Psoas muscle (tissue), 8 donors: ENCODE results near the gene LRRC4C. TPM values are rescaled to one million over a fixed set of nuclear protein-coding genes. Genes with fewer than 3 reads are reported as not detected.
"Not testable (repeated sequence)": the region's sequence is repeated elsewhere in the genome, so short reads cannot be mapped to it uniquely, and the experiment has no call there.

ENCODE experiments used
- ATAC-seq, 4 donors: fragments of 200-7000 bp; cut with Tn5 transposase; one replicate each; pipeline ENCODE4 v1.9.1; 2020; ENCODE audit warnings: moderate library complexity in 3 of 4, mild to moderate bottlenecking in 2 of 4
- DNase-seq, 2 donors: peaks; one replicate each; pipeline ENCODE4 v3.0.0-alpha.2; 2020
- H3K27ac ChIP-seq: fragments of 200-600 bp; one replicate; pipeline ENCODE4 v1.8.0; 2022
- H3K27me3 ChIP-seq, 3 donors: fragments of 200-600 bp in 1 of 3; one replicate each; pipeline versions ENCODE4 v1.6.1 to v1.8.0; 2013 to 2022; ENCODE audit warnings: low read length in 2 of 3, mild to moderate bottlenecking in 2 of 3, moderate library complexity in 1 of 3; ENCODE audit not compliant: insufficient read depth in 3 of 3
- H3K36me3 ChIP-seq, 2 donors: fragments of 200-600 bp in 1 of 2; one replicate each; pipeline versions ENCODE4 v1.6.1 to v1.8.0; 2013 to 2022; ENCODE audit warnings: low read depth in 1 of 2, mild to moderate bottlenecking in 1 of 2, moderate library complexity in 1 of 2; ENCODE audit not compliant: insufficient read depth in 1 of 2
- H3K4me1 ChIP-seq: fragments of 200-600 bp; one replicate; pipeline ENCODE4 v1.8.0; 2022
- H3K4me3 ChIP-seq: fragments of 200-600 bp; one replicate; pipeline ENCODE4 v1.8.0; 2022; ENCODE audit warnings: mild to moderate bottlenecking
- H3K9me3 ChIP-seq: fragments of 200-600 bp; one replicate; pipeline ENCODE4 v1.8.0; 2022
- WGBS, 3 donors: extraction: QIAGEN DNeasy Blood & Tissue Kit; methylation state at CpG; one replicate each; pipeline versions ENCODE4 v1.1.6 to v1.1.7; 2013; 5-methylcytosine and 5-hydroxymethylcytosine counted together
- intact Hi-C, 2 donors: fragments of 100-400 bp; cut with DNase I; formaldehyde crosslinking; loops; one replicate each; pipeline versions ENCODE4 v1.11.0 to v1.14.2; 2022
- polyA plus RNA-seq, 3 donors: library from polyadenylated mRNA; stranded (reverse); fragments of 200-250 nt; gene quantifications; one replicate each; pipeline ENCODE4 v1.2.3, GENCODE V29; 2013
- total RNA-seq, 4 donors: library from RNA; stranded (reverse); fragmentation: NEBNext Ultra II Directional in 2 of 4; extraction: Animal tissue kit (Norgen Biotek cat#: 25700) in 2 of 4; gene quantifications; one replicate each; pipeline versions ENCODE4 v1.2.1 to v1.2.4, GENCODE V29; 2021 to 2023
- TF ChIP-seq, protein P1 (sequence below): fragments of 200-600 bp; IDR thresholded peaks from one replicate; pipeline ENCODE4 v1.8.0; 2022; ENCODE audit warnings: antibody characterized with exemption
- donor health status: healthy with polysubstance abuse.
- donor health status: DM: no; HTN: no; CAD: no; lungs with moderate emphysema.
- donor health status: Bipolar disorder and iron deficiency.
- donor health status: healthy.
- donor health status: DM: yes; HTN: yes; CAD: no.
- donor health status: DM: no; HTN: no; CAD: no.
- donor health status: DM: no; HTN: no; CAD: no.
- donor health status: DM: yes; HTN: yes; CAD: no.

The LRRC4C gene
- total and polyA plus RNA-seq, 7 donors = 0.04 to 0.34 (median 0.12) TPM; not detected in 1

DNA sequence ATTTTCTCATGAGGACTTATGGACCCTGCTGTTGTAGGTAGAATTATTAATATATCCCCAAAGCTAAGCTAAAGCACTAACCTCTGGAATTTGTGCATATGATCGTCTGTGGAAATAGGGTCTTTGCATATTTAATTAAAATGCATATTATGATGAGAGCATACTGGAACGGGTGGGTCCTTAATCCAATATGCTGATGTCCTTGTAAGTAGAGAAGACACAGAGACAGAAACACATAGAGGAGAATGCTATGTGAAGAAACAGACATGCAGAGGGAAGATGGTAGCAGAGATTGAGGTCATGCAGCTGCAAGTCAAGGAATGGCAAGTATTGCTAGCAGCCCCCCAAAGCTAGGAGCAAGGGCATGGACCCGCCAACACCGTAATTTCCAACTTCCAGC, 439.2 kb downstream of the LRRC4C start:
- Histone ChIP-seq H3K9me3 (no peaks in the 10 kb centered on the region), H3K36me3 (no peaks in the 10 kb centered on the region), H3K27ac (no peak overlapping the region), H3K27me3 (no peaks in the 10 kb centered on the region), H3K4me1 (no peaks in the 10 kb centered on the region), H3K4me3 (no peak overlapping the region)
- no peak for ATAC-seq
- no peak for DNase-seq
- WGBS, 3 donors = 84 to 89% (median 87%) methylated on average over 4 of the region's 4 CpGs
- intact Hi-C loops = no loop called here
- TF ChIP-seq, protein P1, sequence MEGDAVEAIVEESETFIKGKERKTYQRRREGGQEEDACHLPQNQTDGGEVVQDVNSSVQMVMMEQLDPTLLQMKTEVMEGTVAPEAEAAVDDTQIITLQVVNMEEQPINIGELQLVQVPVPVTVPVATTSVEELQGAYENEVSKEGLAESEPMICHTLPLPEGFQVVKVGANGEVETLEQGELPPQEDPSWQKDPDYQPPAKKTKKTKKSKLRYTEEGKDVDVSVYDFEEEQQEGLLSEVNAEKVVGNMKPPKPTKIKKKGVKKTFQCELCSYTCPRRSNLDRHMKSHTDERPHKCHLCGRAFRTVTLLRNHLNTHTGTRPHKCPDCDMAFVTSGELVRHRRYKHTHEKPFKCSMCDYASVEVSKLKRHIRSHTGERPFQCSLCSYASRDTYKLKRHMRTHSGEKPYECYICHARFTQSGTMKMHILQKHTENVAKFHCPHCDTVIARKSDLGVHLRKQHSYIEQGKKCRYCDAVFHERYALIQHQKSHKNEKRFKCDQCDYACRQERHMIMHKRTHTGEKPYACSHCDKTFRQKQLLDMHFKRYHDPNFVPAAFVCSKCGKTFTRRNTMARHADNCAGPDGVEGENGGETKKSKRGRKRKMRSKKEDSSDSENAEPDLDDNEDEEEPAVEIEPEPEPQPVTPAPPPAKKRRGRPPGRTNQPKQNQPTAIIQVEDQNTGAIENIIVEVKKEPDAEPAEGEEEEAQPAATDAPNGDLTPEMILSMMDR = no peak

DNA sequence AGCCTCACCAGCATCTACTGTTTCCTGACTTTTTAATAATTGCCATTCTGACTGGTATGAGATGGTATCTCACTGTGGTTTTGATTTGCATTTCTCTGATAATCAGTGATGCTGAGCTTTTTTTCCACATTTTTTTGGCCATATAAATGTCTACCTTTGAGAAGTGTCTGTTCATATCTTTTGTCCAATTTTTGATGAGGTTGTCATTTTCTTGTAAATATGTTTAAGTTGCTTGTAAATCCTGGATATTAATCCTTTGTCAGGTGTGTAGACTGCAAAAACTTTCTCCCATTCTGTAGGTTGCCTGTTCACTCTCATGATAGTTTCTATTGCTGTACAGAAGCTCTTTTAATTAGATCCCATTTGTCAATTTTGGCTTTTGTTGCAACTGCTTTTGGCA, 439.8 kb downstream of the LRRC4C start:
- H3K27ac ChIP-seq, intact Hi-C loops, H3K36me3 ChIP-seq, H3K9me3 ChIP-seq, H3K4me1 ChIP-seq, ATAC-seq, H3K27me3 ChIP-seq, DNase-seq, H3K4me3 ChIP-seq: not testable (repeated sequence)

DNA sequence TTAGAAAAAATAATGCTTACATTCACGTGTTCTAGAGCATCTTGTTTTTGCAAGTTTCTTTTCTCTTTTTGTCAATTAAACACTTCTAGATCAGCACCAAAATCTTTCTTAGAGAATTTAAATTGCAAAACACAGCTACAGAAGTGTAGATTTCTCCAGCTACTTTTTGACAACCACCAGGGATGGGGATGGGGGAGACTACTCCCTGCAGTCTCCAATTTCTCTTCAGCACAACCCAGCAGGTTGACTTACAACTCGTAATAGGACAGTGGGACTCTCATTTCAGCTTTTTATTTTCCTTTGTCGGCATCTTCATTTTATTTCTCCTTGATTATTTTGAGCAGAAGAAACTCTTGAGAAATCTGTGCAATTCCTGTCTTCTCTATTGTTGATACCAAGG, 441.2 kb downstream of the LRRC4C start:
- DNase-seq = no peak
- no peaks in the 10 kb centered on the region for H3K9me3 ChIP-seq
- no peak overlapping the region for H3K27ac ChIP-seq
- no peaks in the 10 kb centered on the region for H3K36me3 ChIP-seq
- no peak for ATAC-seq
- H3K4me3 ChIP-seq = no peak overlapping the region
- H3K27me3 ChIP-seq = no peaks in the 10 kb centered on the region
- TF ChIP-seq, protein P1 = no peak
- no peaks in the 10 kb centered on the region for H3K4me1 ChIP-seq
- 27 to 30% (median 27%) methylated on average over 3 of the region's 3 CpGs for WGBS, 3 donors
- intact Hi-C loops = no loop called here

DNA sequence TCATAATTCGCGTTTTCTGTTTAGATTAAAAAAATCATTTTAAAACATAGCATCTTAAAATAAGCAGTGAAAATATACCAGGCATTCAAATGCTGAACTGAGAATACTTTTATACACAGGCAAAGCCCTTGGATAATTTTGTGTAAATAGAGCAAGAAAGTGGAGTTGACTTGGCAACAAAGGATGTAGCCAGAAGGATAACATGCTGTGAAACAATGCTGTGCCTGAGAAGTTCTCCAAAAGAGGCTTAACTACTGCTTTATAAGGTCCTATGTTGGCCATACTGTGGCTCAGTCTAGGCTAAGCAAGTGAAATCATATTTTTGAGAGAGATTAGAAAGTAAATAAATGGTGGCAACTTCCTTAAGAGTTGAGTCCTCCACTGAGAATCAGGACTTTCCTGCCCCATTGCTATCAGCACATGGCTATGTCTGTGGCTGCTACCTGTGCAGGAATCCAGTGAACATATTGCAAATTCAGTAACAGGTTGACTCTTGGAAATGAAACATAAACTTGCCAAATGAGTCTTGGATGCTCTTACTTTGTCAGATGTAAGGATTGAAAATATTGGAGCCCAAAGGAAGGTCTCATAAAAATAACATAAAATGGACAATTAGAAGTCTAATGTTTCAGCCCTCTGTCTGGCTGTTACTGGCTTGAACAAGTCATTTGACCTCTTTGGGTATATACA, 448.9 kb downstream of the LRRC4C start:
- H3K4me3 ChIP-seq = no peak overlapping the region
- H3K27me3 ChIP-seq = no peaks in the 10 kb centered on the region
- no peaks in the 10 kb centered on the region for H3K36me3 ChIP-seq
- no peaks in the 10 kb centered on the region for H3K9me3 ChIP-seq
- DNase-seq = no peak
- ATAC-seq = no peak
- no peaks in the 10 kb centered on the region for H3K4me1 ChIP-seq
- TF ChIP-seq, protein P1 = no peak
- intact Hi-C loops = no loop called here
- no peak overlapping the region for H3K27ac ChIP-seq
- WGBS, 3 donors = 78 to 88% (median 87%) methylated on average over 2 of the region's 2 CpGs

DNA sequence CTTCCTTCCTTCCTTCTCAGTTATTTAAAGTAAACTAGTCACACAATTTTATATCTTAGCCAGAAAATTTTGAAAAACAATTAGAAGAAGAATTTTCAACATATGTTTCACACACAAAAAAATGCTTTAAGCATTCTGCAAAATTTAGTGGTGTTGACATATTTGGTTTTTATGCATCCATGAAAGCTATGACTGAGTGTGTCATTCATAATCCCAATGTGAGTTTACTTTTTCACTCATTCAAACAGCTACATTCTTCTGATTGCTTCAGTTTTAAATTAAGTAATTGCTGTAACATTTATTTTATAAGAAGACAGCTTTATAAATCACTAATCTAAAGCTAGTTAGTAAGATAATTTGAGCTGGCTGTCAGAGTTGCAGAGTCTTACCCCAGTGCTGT, 453.5 kb downstream of the LRRC4C start:
- intact Hi-C loops = no loop called here
- Histone ChIP-seq H3K4me3 (no peak overlapping the region), H3K27ac (no peak overlapping the region), H3K9me3 (no peaks in the 10 kb centered on the region), H3K36me3 (no peaks in the 10 kb centered on the region), H3K4me1 (no peaks in the 10 kb centered on the region), H3K27me3 (no peaks in the 10 kb centered on the region)
- TF ChIP-seq, protein P1 = no peak
- no peak for ATAC-seq
- DNase-seq = no peak
